ENCODE data around the gene CRELD2.

CRELD2 gene

GRCh38 chr22:49892226-49892899, 26.1 kb upstream of the CRELD2 start:
- Histone ChIP-seq H3K4me2 (ENCODE audit: insufficient read depth, low read length) (no peak overlapping the region), H3K79me2 (ENCODE audit: insufficient read depth, low read length) (peaks cover 20% of the 10 kb centered on the region), H3K9me3 (ENCODE audit: insufficient read depth, low read length, severe bottlenecking) (no peaks in the 10 kb centered on the region), H3K4me3 (ENCODE audit: low read depth in 1 of 2, low read length in 2 of 2) (no peak overlapping the region), H4K20me1 (ENCODE audit: insufficient read depth, low read length) (peaks cover 14% of the 10 kb centered on the region; the same call in 1 of the 2 replicates), H3K36me3 (ENCODE audit: insufficient read depth, low read length) (peaks cover 51% of the 10 kb centered on the region), H3K27ac (ENCODE audit: low read length) (no peak overlapping the region), H3K9ac (ENCODE audit: low read depth, low read length) (no peak overlapping the region), H3K4me1 (ENCODE audit: insufficient read depth, low read length) (no peaks in the 10 kb centered on the region), H2AFZ (ENCODE audit: low read depth, low read length) (no peak overlapping the region), H3K27me3 (ENCODE audit: insufficient read depth, low read length, poor library complexity) (no peaks in the 10 kb centered on the region)
- ATAC-seq (ENCODE audit: insufficient read depth, low read depth) (no peak), DNase-seq (no peak)
- TF ChIP-seq EZH2 (IDR thresholded peaks at IDR 0.05; ENCODE audit: borderline replicate concordance, low read depth, low read length, severe bottlenecking) = no peak
- TF ChIP-seq, protein P1, sequence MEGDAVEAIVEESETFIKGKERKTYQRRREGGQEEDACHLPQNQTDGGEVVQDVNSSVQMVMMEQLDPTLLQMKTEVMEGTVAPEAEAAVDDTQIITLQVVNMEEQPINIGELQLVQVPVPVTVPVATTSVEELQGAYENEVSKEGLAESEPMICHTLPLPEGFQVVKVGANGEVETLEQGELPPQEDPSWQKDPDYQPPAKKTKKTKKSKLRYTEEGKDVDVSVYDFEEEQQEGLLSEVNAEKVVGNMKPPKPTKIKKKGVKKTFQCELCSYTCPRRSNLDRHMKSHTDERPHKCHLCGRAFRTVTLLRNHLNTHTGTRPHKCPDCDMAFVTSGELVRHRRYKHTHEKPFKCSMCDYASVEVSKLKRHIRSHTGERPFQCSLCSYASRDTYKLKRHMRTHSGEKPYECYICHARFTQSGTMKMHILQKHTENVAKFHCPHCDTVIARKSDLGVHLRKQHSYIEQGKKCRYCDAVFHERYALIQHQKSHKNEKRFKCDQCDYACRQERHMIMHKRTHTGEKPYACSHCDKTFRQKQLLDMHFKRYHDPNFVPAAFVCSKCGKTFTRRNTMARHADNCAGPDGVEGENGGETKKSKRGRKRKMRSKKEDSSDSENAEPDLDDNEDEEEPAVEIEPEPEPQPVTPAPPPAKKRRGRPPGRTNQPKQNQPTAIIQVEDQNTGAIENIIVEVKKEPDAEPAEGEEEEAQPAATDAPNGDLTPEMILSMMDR (IDR thresholded peaks at IDR 0.05; ENCODE audit: borderline replicate concordance, extremely low read depth, low read length, poor library complexity, severe bottlenecking) = no peak

- Histone ChIP-seq H3K27me3 (ENCODE audit: insufficient read depth, low read length, poor library complexity) (no peaks in the 10 kb centered on the region), H3K9ac (ENCODE audit: low read depth, low read length) (no peak overlapping the region), H3K79me2 (ENCODE audit: insufficient read depth, low read length) (peaks cover 13% of the 10 kb centered on the region; the same call in 1 of the 2 replicates), H3K4me2 (ENCODE audit: insufficient read depth, low read length) (no peak overlapping the region), H4K20me1 (ENCODE audit: insufficient read depth, low read length) (peaks cover 9% of the 10 kb centered on the region; the same call in 1 of the 2 replicates), H2AFZ (ENCODE audit: low read depth, low read length) (no peak overlapping the region), H3K4me3 (ENCODE audit: low read depth in 1 of 2, low read length in 2 of 2) (no peak overlapping the region), H3K27ac (ENCODE audit: low read length) (no peak overlapping the region), H3K36me3 (ENCODE audit: insufficient read depth, low read length) (peaks cover 46% of the 10 kb centered on the region), H3K9me3 (ENCODE audit: insufficient read depth, low read length, severe bottlenecking) (no peaks in the 10 kb centered on the region), H3K4me1 (ENCODE audit: insufficient read depth, low read length) (no peaks in the 10 kb centered on the region)
- TF ChIP-seq, protein P1 (IDR thresholded peaks at IDR 0.05; ENCODE audit: borderline replicate concordance, extremely low read depth, low read length, poor library complexity, severe bottlenecking) = no peak
- no peak for TF ChIP-seq EZH2 (IDR thresholded peaks at IDR 0.05; ENCODE audit: borderline replicate concordance, low read depth, low read length, severe bottlenecking)
- ATAC-seq (ENCODE audit: insufficient read depth, low read depth) (no peak), DNase-seq (no peak)
Measured at GRCh38 chr22:49893025-49893424, 25.4 kb upstream of the CRELD2 start.

- no peak overlapping the region for H3K4me2 ChIP-seq (ENCODE audit: insufficient read depth, low read length)
- no peak overlapping the region for H3K27ac ChIP-seq (ENCODE audit: low read length)
- peaks cover 5% of the 10 kb centered on the region; the same call in 1 of the 2 replicates for H3K79me2 ChIP-seq (ENCODE audit: insufficient read depth, low read length)
- no peak overlapping the region for H3K9ac ChIP-seq (ENCODE audit: low read depth, low read length)
- no peak for TF ChIP-seq EZH2 (IDR thresholded peaks at IDR 0.05; ENCODE audit: borderline replicate concordance, low read depth, low read length, severe bottlenecking)
- TF ChIP-seq, protein P1 (IDR thresholded peaks at IDR 0.05; ENCODE audit: borderline replicate concordance, extremely low read depth, low read length, poor library complexity, severe bottlenecking) = no peak
- H3K27me3 ChIP-seq (ENCODE audit: insufficient read depth, low read length, poor library complexity) = no peaks in the 10 kb centered on the region
- peaks cover 41% of the 10 kb centered on the region for H3K36me3 ChIP-seq (ENCODE audit: insufficient read depth, low read length)
- no peak overlapping the region for H2AFZ ChIP-seq (ENCODE audit: low read depth, low read length)
- ATAC-seq (ENCODE audit: insufficient read depth, low read depth) = peak; percentile 39; the same call in 1 of the 3 replicates
- no peak for DNase-seq
- H3K4me3 ChIP-seq (ENCODE audit: low read depth in 1 of 2, low read length in 2 of 2) = no peak overlapping the region
- no peaks in the 10 kb centered on the region for H3K9me3 ChIP-seq (ENCODE audit: insufficient read depth, low read length, severe bottlenecking)
- no peaks in the 10 kb centered on the region for H4K20me1 ChIP-seq (ENCODE audit: insufficient read depth, low read length)
- H3K4me1 ChIP-seq (ENCODE audit: insufficient read depth, low read length) = no peaks in the 10 kb centered on the region
Measured at GRCh38 chr22:49894322-49895054, 23.9 kb upstream of the CRELD2 start.
